Measurements from ENCODE around the gene KLHL29. TPM values are rescaled to one million over a fixed set of nuclear protein-coding genes. Genes with fewer than 3 reads are reported as not detected.

The KLHL29 gene
- polyA plus RNA-seq, 4 donors: 10.7 to 14.3 (median 11.9) TPM

- DNase-seq (ENCODE audit: low read depth in 4 of 4, low spot score in 3 of 4): no peak
These were observed 297.5 kb downstream of the KLHL29 start for GRCh38 chr2:23682481-23682880.

GRCh38 chr2:23683001-23683400 lies 298.0 kb downstream of the KLHL29 start:
- no peak for DNase-seq (ENCODE audit: low read depth in 4 of 4, low spot score in 3 of 4)

DNA sequence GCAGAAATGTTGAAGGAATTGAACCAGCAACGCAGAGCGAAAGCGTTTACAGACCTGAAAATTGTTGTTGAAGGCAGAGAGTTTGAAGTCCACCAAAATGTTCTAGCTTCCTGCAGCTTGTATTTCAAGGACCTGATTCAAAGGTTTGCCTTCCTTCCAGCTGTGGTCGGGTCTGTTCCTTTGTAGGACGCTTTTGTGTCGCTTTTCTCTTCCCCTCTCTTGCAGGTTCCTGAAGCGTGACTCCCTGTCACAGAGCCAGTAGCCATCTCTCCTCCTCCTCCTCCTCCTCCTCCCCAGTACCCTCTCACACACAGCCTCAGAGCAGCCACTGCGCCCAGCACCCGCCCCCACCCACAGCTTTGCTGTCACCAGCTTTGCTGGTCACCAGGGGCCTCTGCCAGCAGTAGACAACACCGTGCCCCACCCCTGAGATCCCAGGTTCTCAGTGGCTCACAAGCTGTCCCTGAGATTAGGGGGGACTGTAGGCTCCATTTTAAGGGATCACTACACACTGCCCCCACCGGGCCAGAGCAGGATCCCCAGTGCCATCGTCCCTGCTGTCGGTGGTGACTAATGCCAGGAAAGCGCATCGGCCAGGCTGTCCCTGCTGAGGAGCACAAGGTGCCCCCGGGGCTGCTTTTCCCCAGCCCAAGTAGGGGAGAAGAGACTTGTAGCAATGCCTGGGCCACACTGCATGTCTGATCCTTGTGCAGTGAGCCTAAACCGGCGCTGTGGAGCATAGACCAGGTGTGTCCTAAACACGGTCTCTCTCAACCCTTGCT lies 299.6 kb downstream of the KLHL29 start:
- DNase-seq (ENCODE audit: low read depth in 4 of 4, low spot score in 3 of 4): no peak

DNA sequence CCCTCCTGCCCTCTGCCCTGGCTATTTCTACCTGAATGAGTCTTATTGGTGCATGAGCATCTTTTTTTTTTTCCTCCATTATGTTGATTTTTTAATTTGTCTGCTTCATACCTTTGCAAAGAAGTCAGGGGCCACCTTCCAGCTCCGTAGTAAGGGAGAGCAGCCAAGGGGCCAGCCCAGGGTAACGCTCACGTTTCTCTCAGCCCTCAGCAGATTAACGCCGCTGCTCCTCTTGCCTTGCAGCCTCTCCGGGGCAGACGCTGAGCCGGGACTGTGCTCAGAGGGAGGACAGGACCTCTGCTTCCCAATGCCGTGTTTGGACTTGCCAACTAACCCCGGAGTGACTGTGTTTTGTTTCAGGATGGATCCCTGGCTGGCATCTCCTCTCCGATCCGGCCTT lies 300.2 kb downstream of the KLHL29 start:
- no peak for DNase-seq (ENCODE audit: low read depth in 4 of 4, low spot score in 3 of 4)

- DNase-seq (ENCODE audit: low read depth in 4 of 4, low spot score in 3 of 4): no peak
These were observed 300.7 kb downstream of the KLHL29 start for GRCh38 chr2:23685706-23686105.

- no peak for DNase-seq (ENCODE audit: low read depth in 4 of 4, low spot score in 3 of 4)
These were observed 301.5 kb downstream of the KLHL29 start for GRCh38 chr2:23686405-23687029.

DNA sequence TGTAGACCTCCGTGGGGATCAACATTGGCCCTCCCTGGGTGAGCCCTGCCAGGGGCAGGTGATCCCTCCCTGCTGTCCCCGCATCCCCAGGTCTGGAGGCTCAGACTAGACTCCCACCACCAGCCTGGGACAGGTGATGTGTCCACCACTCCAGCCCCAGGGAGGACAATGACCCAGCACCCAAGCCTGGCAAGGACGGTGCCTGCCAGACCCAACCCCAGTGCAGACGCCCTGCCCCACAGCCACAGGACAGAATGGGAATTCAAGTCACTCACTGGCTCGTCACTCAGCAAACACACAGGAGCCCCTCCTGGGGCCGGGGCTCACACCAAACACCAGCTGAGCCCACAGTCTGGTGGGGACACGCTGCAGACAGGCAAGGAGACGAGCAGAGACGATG lies 302.2 kb downstream of the KLHL29 start:
- no peak for DNase-seq (ENCODE audit: low read depth in 4 of 4, low spot score in 3 of 4)

DNA sequence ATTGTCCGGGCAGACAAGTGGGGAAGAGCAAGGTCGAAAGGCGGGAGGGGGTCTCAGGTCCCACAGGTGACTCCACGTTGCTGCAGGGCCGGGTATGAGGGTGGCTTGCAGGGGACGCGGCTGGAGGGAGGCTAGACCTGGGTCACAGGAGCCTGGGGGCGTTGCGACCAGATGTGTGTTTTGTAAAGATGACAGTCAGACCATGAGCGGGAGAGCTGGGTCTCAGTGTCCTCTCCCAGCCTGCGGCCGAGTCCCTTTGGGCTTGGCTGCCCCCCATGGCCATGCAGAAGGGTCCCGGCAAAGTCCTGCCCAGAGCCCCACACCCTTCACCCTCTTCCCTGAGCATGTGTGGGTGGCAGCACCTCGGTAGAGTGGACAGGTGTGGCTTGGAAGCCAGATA lies 302.7 kb downstream of the KLHL29 start:
- no peak for DNase-seq (ENCODE audit: low read depth in 4 of 4, low spot score in 3 of 4)

DNA sequence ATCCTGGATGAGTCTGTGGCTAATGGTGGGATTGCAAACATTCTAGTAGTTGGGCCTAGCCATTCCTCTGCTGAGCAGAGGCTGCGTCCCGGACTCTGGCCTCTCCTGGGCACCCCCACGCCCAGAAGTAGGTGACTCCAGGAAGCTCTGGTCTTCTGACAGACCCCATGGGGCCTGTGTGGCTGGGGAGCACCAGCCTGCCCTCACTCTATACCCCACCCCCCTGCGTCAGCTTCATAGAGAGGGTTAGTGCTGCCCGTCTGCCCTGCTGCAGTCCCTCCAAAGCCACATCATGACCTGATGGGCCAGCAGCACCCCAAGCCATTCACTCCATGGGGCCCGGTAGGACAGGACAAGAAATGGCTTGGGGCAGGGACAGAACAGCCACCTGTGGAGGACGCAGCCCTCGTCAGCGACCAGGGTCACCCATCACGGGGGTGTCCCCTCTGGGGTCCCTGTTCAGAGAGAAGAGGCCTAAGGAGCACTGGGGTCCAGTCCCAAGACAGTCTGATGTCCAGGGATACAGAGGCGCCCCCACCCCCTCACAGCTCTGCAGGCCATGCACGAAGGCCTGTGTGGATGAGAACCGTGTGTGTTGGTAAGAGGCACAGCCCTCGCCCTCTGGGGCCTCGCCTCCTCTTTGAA lies 303.6 kb downstream of the KLHL29 start:
- no peak for DNase-seq (ENCODE audit: low read depth in 4 of 4, low spot score in 3 of 4)

- DNase-seq (ENCODE audit: low read depth in 4 of 4, low spot score in 3 of 4): no peak
These were observed 304.2 kb downstream of the KLHL29 start for GRCh38 chr2:23689131-23689700.

DNA sequence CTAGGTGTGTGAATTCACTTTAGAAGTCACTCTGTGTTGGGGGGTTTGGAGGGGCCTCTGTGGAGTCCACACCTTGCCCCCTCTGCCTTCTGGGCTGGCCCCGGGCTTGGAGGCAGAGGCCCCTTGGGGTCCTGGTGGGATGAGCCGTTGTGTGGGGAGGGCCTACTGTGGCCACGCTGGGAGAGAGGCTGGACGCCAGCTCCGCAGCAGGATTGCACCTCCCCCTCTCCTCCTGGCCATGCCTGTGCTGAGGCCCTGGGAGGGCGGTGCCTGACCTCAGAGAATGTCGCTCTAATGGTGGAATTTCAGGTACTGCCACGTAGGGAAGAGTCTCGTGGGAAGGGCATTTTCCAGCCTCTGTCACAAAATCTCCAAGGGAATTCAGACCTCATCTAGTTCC lies 304.9 kb downstream of the KLHL29 start:
- no peak for DNase-seq (ENCODE audit: low read depth in 4 of 4, low spot score in 3 of 4)

DNA sequence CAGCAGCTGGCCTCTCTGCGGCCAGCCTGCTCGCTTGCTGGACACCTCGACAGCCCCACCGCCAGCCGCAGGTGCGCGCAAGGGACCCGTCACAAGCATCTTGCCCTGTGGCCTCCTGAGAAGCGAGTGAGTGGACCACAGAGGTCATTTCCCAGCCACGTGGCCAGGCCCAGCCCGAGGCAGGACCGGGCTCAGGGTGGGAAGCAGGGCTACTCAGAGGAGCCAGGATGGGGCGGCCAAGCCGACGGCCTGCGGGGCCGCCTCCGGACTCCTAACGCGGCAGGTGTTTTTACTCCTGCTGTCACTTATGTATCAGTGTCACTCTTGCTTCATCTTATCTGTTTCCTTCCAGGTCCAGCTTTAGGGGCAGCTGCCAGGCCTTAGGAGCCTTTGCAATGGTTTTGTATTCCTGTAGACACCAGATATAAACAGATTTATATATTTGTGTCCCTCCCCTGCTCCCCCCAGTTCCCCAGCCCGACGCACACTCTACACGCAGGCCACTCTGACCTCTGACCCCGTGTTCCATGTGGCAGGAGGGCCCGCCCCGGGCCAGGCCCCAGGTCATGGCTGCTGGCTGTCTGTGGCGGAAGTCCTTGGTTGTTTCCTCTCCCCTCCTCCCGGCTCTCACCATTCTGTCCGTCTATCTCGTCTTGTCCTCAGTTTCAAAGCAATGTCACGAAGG lies 305.6 kb downstream of the KLHL29 start:
- no peak for DNase-seq (ENCODE audit: low read depth in 4 of 4, low spot score in 3 of 4)

- no peak for DNase-seq (ENCODE audit: low read depth in 4 of 4, low spot score in 3 of 4)
These were observed 306.1 kb downstream of the KLHL29 start for GRCh38 chr2:23691106-23691470.

DNA sequence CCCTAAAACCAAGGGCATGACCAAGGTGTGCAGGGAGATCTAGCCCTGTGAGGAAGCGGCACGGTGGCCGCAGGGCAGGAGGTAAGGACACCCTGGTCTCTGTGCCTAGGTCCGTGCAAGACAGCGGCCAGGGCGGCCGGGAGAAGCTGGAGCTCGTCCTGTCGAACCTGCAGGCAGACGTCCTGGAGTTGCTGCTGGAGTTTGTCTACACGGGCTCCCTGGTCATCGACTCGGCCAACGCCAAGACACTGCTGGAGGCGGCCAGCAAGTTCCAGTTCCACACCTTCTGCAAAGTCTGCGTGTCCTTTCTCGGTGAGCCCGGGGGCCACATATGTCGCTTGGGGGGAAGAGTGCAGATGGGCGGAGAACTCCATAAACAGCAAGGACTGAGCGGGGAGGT lies 306.6 kb downstream of the KLHL29 start:
- no peak for DNase-seq (ENCODE audit: low read depth in 4 of 4, low spot score in 3 of 4)

GRCh38 chr2:23692263-23692662 lies 307.3 kb downstream of the KLHL29 start:
- no peak for DNase-seq (ENCODE audit: low read depth in 4 of 4, low spot score in 3 of 4)

DNA sequence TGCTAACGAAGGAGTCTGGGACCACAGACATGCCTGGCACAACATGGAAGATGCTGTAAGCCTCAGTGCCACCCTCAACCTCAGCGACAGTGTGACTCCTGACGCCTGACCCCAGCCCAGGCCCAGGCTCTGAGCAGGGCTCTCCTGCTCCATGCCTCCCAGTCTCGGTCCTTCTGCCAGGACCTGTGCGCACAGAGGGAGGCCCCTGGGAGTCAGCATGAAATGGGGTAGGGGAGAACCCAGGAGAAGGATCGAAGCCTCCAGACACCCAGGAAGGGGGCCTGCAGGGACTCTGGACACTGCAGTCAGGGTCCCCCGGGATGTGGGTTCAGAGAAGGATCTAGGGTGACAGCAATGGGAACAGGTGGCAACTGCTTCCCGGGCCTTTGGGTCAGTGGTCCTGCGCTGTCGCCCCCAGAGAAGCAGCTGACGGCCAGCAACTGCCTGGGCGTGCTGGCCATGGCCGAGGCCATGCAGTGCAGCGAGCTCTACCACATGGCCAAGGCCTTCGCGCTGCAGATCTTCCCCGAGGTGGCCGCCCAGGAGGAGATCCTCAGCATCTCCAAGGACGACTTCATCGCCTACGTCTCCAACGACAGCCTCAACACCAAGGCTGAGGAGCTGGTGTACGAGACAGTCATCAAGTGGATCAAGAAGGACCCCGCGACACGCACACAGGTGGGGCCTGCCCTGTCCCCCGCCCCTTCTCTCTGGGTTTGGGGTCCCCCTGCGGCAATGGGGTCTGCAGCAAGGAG lies 308.0 kb downstream of the KLHL29 start:
- no peak for DNase-seq (ENCODE audit: low read depth in 4 of 4, low spot score in 3 of 4)

DNA sequence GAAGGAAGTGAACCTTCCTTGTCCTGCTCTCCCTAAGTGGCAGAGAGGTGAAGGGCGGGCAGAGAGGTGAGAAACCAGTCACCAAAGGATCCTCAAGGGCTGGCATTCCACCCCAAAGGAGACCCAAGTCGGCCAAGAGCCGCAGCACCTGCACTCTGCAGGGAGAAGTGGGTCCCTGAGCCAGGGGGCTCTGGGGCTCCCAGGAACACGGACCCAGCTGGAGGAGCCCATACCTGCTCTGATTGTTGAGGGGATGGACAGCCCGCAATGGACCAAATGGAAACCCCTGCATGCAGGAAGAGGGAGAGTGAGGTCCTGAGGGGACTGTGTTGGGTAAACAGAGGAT lies 308.6 kb downstream of the KLHL29 start:
- no peak for DNase-seq (ENCODE audit: low read depth in 4 of 4, low spot score in 3 of 4)

- DNase-seq (ENCODE audit: low read depth in 4 of 4, low spot score in 3 of 4): no peak
These were observed 309.4 kb downstream of the KLHL29 start for GRCh38 chr2:23694058-23695045.

DNA sequence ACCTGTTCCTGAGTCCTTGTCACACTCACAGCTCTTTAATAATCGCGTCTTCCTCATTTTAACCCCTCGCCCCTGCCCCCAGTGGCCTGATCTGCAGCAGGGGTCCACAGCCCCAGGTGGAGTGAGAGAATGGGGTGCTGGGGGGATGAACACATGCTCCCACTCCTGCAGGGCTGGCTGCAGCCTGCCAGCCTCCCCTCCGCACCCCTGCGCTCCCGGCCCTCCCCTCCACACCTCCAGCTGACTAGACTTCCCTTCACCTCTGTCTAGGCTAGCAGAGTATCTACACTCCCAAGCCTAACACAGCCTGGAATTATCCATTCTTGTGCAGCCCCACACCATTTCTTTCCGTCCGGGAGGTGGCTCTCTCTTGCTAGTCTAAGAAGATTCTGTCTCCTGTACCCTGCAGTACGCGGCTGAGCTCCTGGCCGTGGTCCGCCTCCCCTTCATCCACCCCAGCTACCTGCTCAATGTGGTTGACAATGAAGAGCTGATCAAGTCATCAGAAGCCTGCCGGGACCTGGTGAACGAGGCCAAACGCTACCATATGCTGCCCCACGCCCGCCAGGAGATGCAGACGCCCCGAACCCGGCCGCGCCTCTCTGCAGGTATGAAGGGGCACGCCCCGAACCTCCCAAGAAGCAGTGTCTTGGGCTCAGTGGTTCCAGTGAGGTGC lies 310.4 kb downstream of the KLHL29 start:
- no peak for DNase-seq (ENCODE audit: low read depth in 4 of 4, low spot score in 3 of 4)
